CD4-positive, alpha-beta memory T cell (primary cell): Measurements from ENCODE around the gene G6PC1. TPM values are rescaled to one million over a fixed set of nuclear protein-coding genes. Genes with fewer than 3 reads are reported as not detected.
"Not testable (repeated sequence)": the region's sequence is repeated elsewhere in the genome, so short reads cannot be mapped to it uniquely, and the experiment has no call there.

Experiments used
- CTCF ChIA-PET: fragments of 350-600 bp; sonication (Branson Sonifier 250); formaldehyde crosslinking; loops from one replicate; lab custom pipeline; 2021; ENCODE audit warnings: inconsistent platforms; ENCODE audit not compliant: partially characterized antibody; lab: Charles Lee
- POLR2A ChIA-PET: fragments of 350-600 bp; sonication (Branson Sonifier 250); formaldehyde crosslinking; loops from one replicate; lab custom pipeline; 2021; ENCODE audit not compliant: partially characterized antibody; lab: Charles Lee
- DNase-seq, 5 donors: peaks; one replicate each; pipeline versions ENCODE4 v3.0.0 to v3.0.0-alpha.2; 2020 to 2022; ENCODE audit warnings: mixed read lengths in 1 of 5
- H3K27ac ChIP-seq: one replicate; pipeline ENCODE4 v1.7.0; 2013; ENCODE audit warnings: low read depth, low read length
- H3K27me3 ChIP-seq: 2 replicates; pipeline ENCODE4 v1.7.0; 2013; ENCODE audit warnings: mild to moderate bottlenecking, low read length, moderate library complexity; ENCODE audit not compliant: insufficient read depth
- H3K36me3 ChIP-seq: 2 replicates; pipeline ENCODE4 v1.7.0; 2013; ENCODE audit warnings: mild to moderate bottlenecking, low read length, moderate library complexity; ENCODE audit not compliant: insufficient read depth
- H3K4me1 ChIP-seq: 2 replicates; pipeline ENCODE4 v1.7.0; 2013; ENCODE audit warnings: mild to moderate bottlenecking, low read length, moderate library complexity; ENCODE audit not compliant: insufficient read depth
- H3K4me3 ChIP-seq, 2 donors: one replicate each; pipeline ENCODE4 v1.7.0; 2013; ENCODE audit warnings: low read length in 2 of 2, mild to moderate bottlenecking in 1 of 2
- H3K9me3 ChIP-seq, 2 donors: one replicate each; pipeline ENCODE4 v1.7.0; 2013; ENCODE audit warnings: low read length in 2 of 2, control low read depth in 1 of 2; ENCODE audit not compliant: control insufficient read depth in 1 of 2
- H3K27ac Mint-ChIP-seq, 7 donors: one replicate each; pipeline ENCODE4 v1.8.0; 2020 to 2021; ENCODE audit warnings: mixed read lengths in 7 of 7, mild to moderate bottlenecking in 6 of 7, inconsistent platforms in 3 of 7, moderate library complexity in 3 of 7
- H3K27me3 Mint-ChIP-seq, 2 donors: one replicate each; pipeline ENCODE4 v1.8.0; 2020 to 2021; ENCODE audit warnings: mixed read lengths in 2 of 2
- H3K36me3 Mint-ChIP-seq, 2 donors: one replicate each; pipeline ENCODE4 v1.8.0; 2020 to 2021; ENCODE audit warnings: mixed read lengths in 2 of 2, inconsistent platforms in 1 of 2, mild to moderate bottlenecking in 1 of 2
- H3K4me1 Mint-ChIP-seq, 4 donors: one replicate each; pipeline ENCODE4 v1.8.0; 2020 to 2021; ENCODE audit warnings: mixed read lengths in 4 of 4, mild to moderate bottlenecking in 1 of 4
- H3K4me3 Mint-ChIP-seq, 8 donors: one replicate each; pipeline ENCODE4 v1.8.0; 2020 to 2021; ENCODE audit warnings: mixed read lengths in 8 of 8, mild to moderate bottlenecking in 7 of 8, moderate library complexity in 6 of 8, inconsistent platforms in 3 of 8
- H3K9me3 Mint-ChIP-seq, 8 donors: one replicate each; pipeline ENCODE4 v1.8.0; 2020 to 2021; ENCODE audit warnings: mixed read lengths in 8 of 8, mild to moderate bottlenecking in 5 of 8, inconsistent platforms in 3 of 8, moderate library complexity in 1 of 8
- intact Hi-C: fragments of 100-400 bp; cut with micrococcal nuclease; formaldehyde crosslinking; loops from one replicate; pipeline ENCODE4 v1.15.1; 2023
- polyA plus RNA-seq, 2 donors: library from polyadenylated mRNA; unstranded; fragments of 300-500 nt; fragmentation: Illumina TruSeq; gene quantifications; one replicate each; pipeline ENCODE4 v1.2.3, GENCODE V29; 2021
- total RNA-seq, 2 experiments: library from RNA; stranded (reverse); gene quantifications; one replicate each; pipeline ENCODE4 v1.2.3, GENCODE V29; 2021

G6PC1 gene
- total and polyA plus RNA-seq, 4 experiments from 2014 or later = not detected

GRCh38 chr17:42853968-42854790 lies 46.4 kb upstream of the G6PC1 start:
- H3K4me1 ChIP-seq = no peaks in the 10 kb centered on the region
- H3K27ac Mint-ChIP-seq = peak overlapping the region in 1 of 7 donors; percentile 80
- intact Hi-C loops = no loop called here
- POLR2A ChIA-PET = interaction anchor here (0.6 kb wide), 1 partner anchor 8 kb away, joined by 3 read pairs; no protein-coding TSS in a partner anchor
- no peaks in the 10 kb centered on the region for H3K9me3 ChIP-seq
- CTCF ChIA-PET = no interaction called here
- H3K4me3 ChIP-seq = no peak overlapping the region
- DNase-seq = no peak
- H3K27me3 ChIP-seq = no peaks in the 10 kb centered on the region
- no peaks in the 10 kb centered on the region for H3K4me1 Mint-ChIP-seq
- H3K4me3 Mint-ChIP-seq = no peak overlapping the region
- H3K36me3 Mint-ChIP-seq = no peaks in the 10 kb centered on the region
- H3K27me3 Mint-ChIP-seq = peaks cover 4 to 5% of the 10 kb centered on the region in 2 donors
- no peak overlapping the region for H3K27ac ChIP-seq
- no peaks in the 10 kb centered on the region for H3K36me3 ChIP-seq
- no peaks in the 10 kb centered on the region for H3K9me3 Mint-ChIP-seq

- CTCF ChIA-PET = no interaction called here
- no peaks in the 10 kb centered on the region for H3K36me3 ChIP-seq
- Mint-ChIP-seq H3K27me3 (peaks cover 4 to 5% of the 10 kb centered on the region in 2 donors), H3K4me3 (no peak overlapping the region), H3K36me3 (no peaks in the 10 kb centered on the region), H3K27ac (no peak overlapping the region), H3K4me1 (no peaks in the 10 kb centered on the region), H3K9me3 (no peaks in the 10 kb centered on the region)
- H3K4me1 ChIP-seq = no peaks in the 10 kb centered on the region
- H3K9me3 ChIP-seq = no peaks in the 10 kb centered on the region
- no peak overlapping the region for H3K27ac ChIP-seq
- no peak for DNase-seq
- no peak overlapping the region for H3K4me3 ChIP-seq
- intact Hi-C loops = no loop called here
- no peaks in the 10 kb centered on the region for H3K27me3 ChIP-seq
- POLR2A ChIA-PET = interaction anchor here (0.6 kb wide), 1 partner anchor 9 kb away, joined by 3 read pairs; no protein-coding TSS in a partner anchor
These were observed 45.5 kb upstream of the G6PC1 start for GRCh38 chr17:42855048-42855596.

GRCh38 chr17:42856093-42856492 lies 44.5 kb upstream of the G6PC1 start:
- POLR2A ChIA-PET, DNase-seq, H3K9me3 ChIP-seq, H3K4me1 Mint-ChIP-seq, H3K36me3 Mint-ChIP-seq, H3K27me3 Mint-ChIP-seq, H3K4me1 ChIP-seq, H3K4me3 ChIP-seq, CTCF ChIA-PET, H3K36me3 ChIP-seq, H3K27ac ChIP-seq, H3K9me3 Mint-ChIP-seq, intact Hi-C loops, H3K27me3 ChIP-seq, H3K27ac Mint-ChIP-seq: not testable (repeated sequence)
- H3K4me3 Mint-ChIP-seq = peak overlapping the region in 1 of 8 donors; percentile 54

- H3K27me3 Mint-ChIP-seq, H3K9me3 Mint-ChIP-seq, H3K4me1 Mint-ChIP-seq, H3K27ac Mint-ChIP-seq, intact Hi-C loops, DNase-seq, H3K4me3 ChIP-seq, H3K27me3 ChIP-seq, H3K36me3 ChIP-seq, H3K27ac ChIP-seq, H3K4me1 ChIP-seq, POLR2A ChIA-PET, H3K36me3 Mint-ChIP-seq, H3K9me3 ChIP-seq, H3K4me3 Mint-ChIP-seq, CTCF ChIA-PET: not testable (repeated sequence)
These were observed 44.1 kb upstream of the G6PC1 start for GRCh38 chr17:42856516-42856915.

GRCh38 chr17:42857389-42857788 lies 43.2 kb upstream of the G6PC1 start:
- no peak overlapping the region for H3K27ac Mint-ChIP-seq
- no peaks in the 10 kb centered on the region for H3K4me1 ChIP-seq
- H3K9me3 ChIP-seq = no peaks in the 10 kb centered on the region
- H3K4me3 Mint-ChIP-seq = no peak overlapping the region
- DNase-seq = no peak
- no peaks in the 10 kb centered on the region for H3K9me3 Mint-ChIP-seq
- H3K4me1 Mint-ChIP-seq = no peaks in the 10 kb centered on the region
- ChIA-PET CTCF (no interaction called here), POLR2A (no interaction called here)
- intact Hi-C loops = no loop called here
- peaks cover 5 to 6% of the 10 kb centered on the region in 2 donors for H3K27me3 Mint-ChIP-seq
- H3K4me3 ChIP-seq = no peak overlapping the region
- no peaks in the 10 kb centered on the region for H3K36me3 Mint-ChIP-seq
- H3K27ac ChIP-seq = no peak overlapping the region
- no peaks in the 10 kb centered on the region for H3K27me3 ChIP-seq
- H3K36me3 ChIP-seq = no peaks in the 10 kb centered on the region

- H3K4me3 ChIP-seq = no peak overlapping the region
- Mint-ChIP-seq H3K4me3 (no peak overlapping the region), H3K27ac (peak overlapping the region in 1 of 7 donors; percentile 3), H3K9me3 (peaks cover 0 to 7% (median under 1%) of the 10 kb centered on the region in 8 donors), H3K27me3 (peaks cover 19 to 21% of the 10 kb centered on the region in 2 donors), H3K4me1 (no peaks in the 10 kb centered on the region), H3K36me3 (peaks cover 0 to 3% of the 10 kb centered on the region in 2 donors)
- H3K36me3 ChIP-seq = no peaks in the 10 kb centered on the region
- H3K9me3 ChIP-seq = peaks cover 0 to 3% of the 10 kb centered on the region in 2 donors
- H3K27ac ChIP-seq = no peak overlapping the region
- intact Hi-C loops = no loop called here
- ChIA-PET CTCF (no interaction called here), POLR2A (no interaction called here)
- no peak for DNase-seq
- no peaks in the 10 kb centered on the region for H3K27me3 ChIP-seq
- H3K4me1 ChIP-seq = no peaks in the 10 kb centered on the region
These were observed 34.9 kb upstream of the G6PC1 start for GRCh38 chr17:42865638-42866094.

GRCh38 chr17:42866216-42866615 lies 34.4 kb upstream of the G6PC1 start:
- Mint-ChIP-seq H3K27ac (no peak overlapping the region), H3K9me3 (peaks cover 0 to 10% (median under 1%) of the 10 kb centered on the region in 8 donors), H3K4me3 (no peak overlapping the region), H3K4me1 (no peaks in the 10 kb centered on the region), H3K36me3 (peaks cover 0 to 3% of the 10 kb centered on the region in 2 donors), H3K27me3 (peaks cover 17 to 21% of the 10 kb centered on the region in 2 donors)
- Histone ChIP-seq H3K36me3 (no peaks in the 10 kb centered on the region), H3K27me3 (no peaks in the 10 kb centered on the region), H3K4me3 (no peak overlapping the region), H3K27ac (no peak overlapping the region), H3K9me3 (peaks cover 0 to 4% of the 10 kb centered on the region in 2 donors), H3K4me1 (no peaks in the 10 kb centered on the region)
- intact Hi-C loops = no loop called here
- ChIA-PET POLR2A (no interaction called here), CTCF (no interaction called here)
- no peak for DNase-seq
